ENCODE measurements around the gene TMEM255B. TPM values are rescaled to one million over a fixed set of nuclear protein-coding genes. Genes with fewer than 3 reads are reported as not detected.
"Not testable (repeated sequence)": the region's sequence is repeated elsewhere in the genome, so short reads cannot be mapped to it uniquely, and the experiment has no call there.

TMEM255B gene
- total RNA-seq, 2 donors from 2014 or later = 3.0 to 4.2 TPM

GRCh38 chr13:113822266-113822665 lies 63.2 kb downstream of the TMEM255B start:
- H3K27me3 ChIP-seq = no peaks in the 10 kb centered on the region
- no peak overlapping the region for H3K9ac ChIP-seq (ENCODE audit: low read depth in 2 of 2, low read length in 2 of 2)
- no peak for TF ChIP-seq CTCF (IDR thresholded peaks at IDR 0.05)
- no peaks in the 10 kb centered on the region for H3K9me3 ChIP-seq
- H3K36me3 ChIP-seq = no peaks in the 10 kb centered on the region
- no peak overlapping the region for H3K4me3 ChIP-seq
- no peak overlapping the region for H3K27ac ChIP-seq
- no peaks in the 10 kb centered on the region for H3K4me1 ChIP-seq
- DNase-seq = no peak
- intact Hi-C loops (cut with DNase I) = no loop called here

- H3K9me3 ChIP-seq = no peaks in the 10 kb centered on the region
- H3K4me3 ChIP-seq = no peak overlapping the region
- DNase-seq = no peak
- no peaks in the 10 kb centered on the region for H3K27me3 ChIP-seq
- H3K9ac ChIP-seq (ENCODE audit: low read depth in 2 of 2, low read length in 2 of 2) = no peak overlapping the region
- no peaks in the 10 kb centered on the region for H3K4me1 ChIP-seq
- TF ChIP-seq CTCF (IDR thresholded peaks at IDR 0.05) = no peak
- H3K36me3 ChIP-seq = no peaks in the 10 kb centered on the region
- intact Hi-C loops (cut with DNase I) = no loop called here
- no peak overlapping the region for H3K27ac ChIP-seq
These were observed 64.1 kb downstream of the TMEM255B start for GRCh38 chr13:113822956-113823744.

- no peak for DNase-seq
- Histone ChIP-seq H3K4me3 (no peak overlapping the region), H3K4me1 (no peaks in the 10 kb centered on the region), H3K27me3 (no peaks in the 10 kb centered on the region), H3K9me3 (no peaks in the 10 kb centered on the region), H3K36me3 (no peaks in the 10 kb centered on the region), H3K27ac (no peak overlapping the region), H3K9ac (ENCODE audit: low read depth in 2 of 2, low read length in 2 of 2) (no peak overlapping the region)
- intact Hi-C loops (cut with DNase I) = no loop called here
- no peak for TF ChIP-seq CTCF (IDR thresholded peaks at IDR 0.05)
These were observed 64.7 kb downstream of the TMEM255B start for GRCh38 chr13:113823771-113824170.

GRCh38 chr13:113825841-113826240 lies 66.8 kb downstream of the TMEM255B start:
- TF ChIP-seq CTCF (IDR thresholded peaks at IDR 0.05) = no peak
- Histone ChIP-seq H3K9ac (ENCODE audit: low read depth in 2 of 2, low read length in 2 of 2) (no peak overlapping the region), H3K4me3 (no peak overlapping the region), H3K9me3 (no peaks in the 10 kb centered on the region), H3K27ac (no peak overlapping the region), H3K27me3 (no peaks in the 10 kb centered on the region), H3K4me1 (no peaks in the 10 kb centered on the region), H3K36me3 (no peaks in the 10 kb centered on the region)
- intact Hi-C loops (cut with DNase I) = no loop called here
- DNase-seq = no peak

GRCh38 chr13:113826446-113826845 lies 67.4 kb downstream of the TMEM255B start:
- H3K4me3 ChIP-seq; H3K27me3 ChIP-seq; intact Hi-C loops (cut with DNase I); H3K9ac ChIP-seq (ENCODE audit: low read depth in 2 of 2, low read length in 2 of 2); H3K27ac ChIP-seq; H3K36me3 ChIP-seq; H3K9me3 ChIP-seq; H3K4me1 ChIP-seq; DNase-seq: not testable (repeated sequence)

- intact Hi-C loops (cut with DNase I) = no loop called here
- no peaks in the 10 kb centered on the region for H3K4me1 ChIP-seq
- no peak overlapping the region for H3K9ac ChIP-seq (ENCODE audit: low read depth in 2 of 2, low read length in 2 of 2)
- no peak for DNase-seq
- H3K4me3 ChIP-seq = no peak overlapping the region
- H3K9me3 ChIP-seq = no peaks in the 10 kb centered on the region
- H3K27ac ChIP-seq = no peak overlapping the region
- TF ChIP-seq CTCF (IDR thresholded peaks at IDR 0.05) = no peak
- no peaks in the 10 kb centered on the region for H3K27me3 ChIP-seq
- H3K36me3 ChIP-seq = no peaks in the 10 kb centered on the region
These were observed 68.0 kb downstream of the TMEM255B start for GRCh38 chr13:113827021-113827420.
